H1 (cell line): ENCODE measurements around the gene TBPL2. TPM values are rescaled to one million over a fixed set of nuclear protein-coding genes. Genes with fewer than 3 reads are reported as not detected.
A peak's percentile ranks its signal among the peaks of the same experiment; 100 is the strongest.

ENCODE experiments used
- CTCF ChIA-PET: fragments of 300-600 bp; sonication (Branson Sonifier 250); formaldehyde crosslinking; loops from one replicate; lab custom pipeline; 2021; ENCODE audit not compliant: partially characterized antibody; lab: Charles Lee
- POLR2A ChIA-PET: fragments of 300-600 bp; sonication (Branson Sonifier 250); formaldehyde crosslinking; loops from one replicate; lab custom pipeline; 2021; ENCODE audit warnings: inconsistent platforms; ENCODE audit not compliant: partially characterized antibody; lab: Charles Lee
- DNase-seq, 2 experiments: peaks; one replicate each; pipeline versions ENCODE4 v3.0.0 to v3.0.0-alpha.2; 2010 to 2022; ENCODE audit warnings: low spot score in 2 of 2, low read depth in 1 of 2, mixed read lengths in 1 of 2
- FAIRE-seq: peaks from 2 replicates; lab custom pipeline; 2011; peaks lifted over from hg19 to GRCh38; lab: Jason Lieb, UNC
- H2AFZ ChIP-seq: 2 replicates; pipeline ENCODE4 v1.8.1; 2012; ENCODE audit warnings: low read length, inconsistent platforms
- H2AK5ac ChIP-seq: 2 replicates; pipeline ENCODE4 v1.6.1; 2013; ENCODE audit warnings: low read depth, low read length
- H2BK120ac ChIP-seq: replicated peaks from 2 replicates; pipeline ENCODE3; 2013; ENCODE audit warnings: low read depth, low read length, inconsistent platforms
- H2BK12ac ChIP-seq: 2 replicates; pipeline ENCODE4 v1.6.1; 2013; ENCODE audit warnings: low read depth, low read length
- H2BK15ac ChIP-seq: 2 replicates; pipeline ENCODE4 v1.6.1; 2013; ENCODE audit warnings: low read length
- H2BK20ac ChIP-seq: 2 replicates; pipeline ENCODE4 v1.6.1; 2013; ENCODE audit warnings: low read length
- H2BK5ac ChIP-seq: 2 replicates; pipeline ENCODE4 v1.6.1; 2013; ENCODE audit warnings: low read depth, low read length
- H3K14ac ChIP-seq: 2 replicates; pipeline ENCODE4 v1.6.1; 2013; ENCODE audit warnings: inconsistent platforms; ENCODE audit not compliant: insufficient read length
- H3K18ac ChIP-seq: 2 replicates; pipeline ENCODE4 v1.6.1; 2013; ENCODE audit warnings: low read length; ENCODE audit errors: extremely low read depth
- H3K23ac ChIP-seq: 2 replicates; pipeline ENCODE4 v1.6.1; 2013; ENCODE audit warnings: inconsistent platforms; ENCODE audit not compliant: insufficient read length
- H3K23me2 ChIP-seq: 2 replicates; pipeline ENCODE4 v1.6.1; 2013; ENCODE audit warnings: low read depth, low read length
- H3K27ac ChIP-seq: 2 replicates; pipeline ENCODE4 v1.6.1; 2011; ENCODE audit warnings: low read depth, low read length, inconsistent platforms
- H3K27me3 ChIP-seq, 4 experiments: replicated peaks in 1 of 4; 1 replicate in 1 of 4; 2 replicates in 3 of 4; pipeline versions ENCODE4 v1.6.1 to v1.8.1; 2011 to 2013; ENCODE audit warnings: low read length in 3 of 4, mild to moderate bottlenecking in 3 of 4, inconsistent platforms in 2 of 4, mixed read lengths in 2 of 4, moderate library complexity in 1 of 4; ENCODE audit not compliant: control insufficient read depth in 3 of 4, insufficient read depth in 3 of 4; ENCODE audit errors: extremely low read depth in 1 of 4
- H3K36me3 ChIP-seq, 4 experiments: 2 replicates each; pipeline versions ENCODE4 v1.6.1 to v1.8.1; 2011 to 2013; ENCODE audit warnings: mild to moderate bottlenecking in 4 of 4, low read length in 3 of 4, moderate library complexity in 2 of 4, control low read depth in 1 of 4, inconsistent platforms in 1 of 4; ENCODE audit not compliant: insufficient read depth in 4 of 4, control insufficient read depth in 2 of 4
- H3K4ac ChIP-seq: replicated peaks from 2 replicates; pipeline ENCODE3; 2013; ENCODE audit warnings: low read length, low read depth, mixed read lengths, inconsistent platforms; ENCODE audit not compliant: insufficient read length
- H3K4me1 ChIP-seq, 4 experiments: replicated peaks in 1 of 4; 1 replicate in 1 of 4; 2 replicates in 3 of 4; pipeline versions ENCODE4 v1.6.1 to v1.8.1; 2011 to 2013; ENCODE audit warnings: low read length in 3 of 4, inconsistent platforms in 2 of 4, mixed read lengths in 1 of 4; ENCODE audit not compliant: insufficient read depth in 4 of 4, control insufficient read depth in 3 of 4
- H3K4me2 ChIP-seq, 2 experiments: 2 replicates each; pipeline versions ENCODE4 v1.6.1 to v1.8.1; 2011 to 2013; ENCODE audit warnings: low read depth in 2 of 2, low read length in 2 of 2, control low read depth in 1 of 2, inconsistent platforms in 1 of 2, mild to moderate bottlenecking in 1 of 2; ENCODE audit not compliant: insufficient read depth in 1 of 2
- H3K4me3 ChIP-seq, 4 experiments: fragments of 200-600, 300-600 bp in 1 of 4; sonication (generic), shearing (Covaris generic), sonication (Bioruptor Twin) in 1 of 4; 2 replicates each; pipeline versions ENCODE4 v1.5.1 to v1.8.1; 2011 to 2016; ENCODE audit warnings: low read length in 4 of 4, low read depth in 3 of 4, control low read depth in 2 of 4, inconsistent platforms in 2 of 4, mild to moderate bottlenecking in 2 of 4, mixed read lengths in 1 of 4, moderate library complexity in 1 of 4; ENCODE audit not compliant: insufficient read depth in 2 of 4; ENCODE audit errors: extremely low read depth in 1 of 4
- H3K56ac ChIP-seq: replicated peaks from 2 replicates; pipeline ENCODE3; 2013; ENCODE audit warnings: low read depth, mild to moderate bottlenecking, mixed read lengths, low read length, inconsistent platforms; ENCODE audit not compliant: insufficient read length
- H3K79me1 ChIP-seq: 2 replicates; pipeline ENCODE4 v1.6.1; 2013; ENCODE audit warnings: low read depth, low read length, control low read depth
- H3K79me2 ChIP-seq, 2 experiments: 2 replicates each; pipeline versions ENCODE4 v1.6.1 to v1.8.1; 2012 to 2013; ENCODE audit warnings: low read length in 2 of 2, mild to moderate bottlenecking in 2 of 2, inconsistent platforms in 1 of 2; ENCODE audit not compliant: insufficient read depth in 2 of 2, control insufficient read depth in 1 of 2
- H3K9ac ChIP-seq, 4 experiments: replicated peaks in 1 of 4; 1 replicate in 1 of 4; 2 replicates in 3 of 4; pipeline versions ENCODE4 v1.6.1 to v1.8.1; 2011 to 2013; ENCODE audit warnings: low read depth in 3 of 4, low read length in 3 of 4, control low read depth in 2 of 4, mild to moderate bottlenecking in 2 of 4, moderate library complexity in 2 of 4, inconsistent platforms in 1 of 4; ENCODE audit errors: extremely low read depth in 1 of 4
- H3K9me3 ChIP-seq, 2 experiments: 2 replicates each; pipeline versions ENCODE4 v1.6.1 to v1.8.1; 2012 to 2013; ENCODE audit warnings: mild to moderate bottlenecking in 2 of 2, moderate library complexity in 2 of 2, control low read depth in 1 of 2, inconsistent platforms in 1 of 2, low read depth in 1 of 2, low read length in 1 of 2, mixed read lengths in 1 of 2; ENCODE audit not compliant: insufficient read depth in 2 of 2
- H4K20me1 ChIP-seq, 2 experiments: replicated peaks in 1 of 2; 2 replicates each; pipeline versions ENCODE3 to v1.8.1; 2011 to 2013; ENCODE audit warnings: inconsistent platforms in 2 of 2, low read length in 2 of 2, mild to moderate bottlenecking in 1 of 2; ENCODE audit not compliant: insufficient read depth in 2 of 2, control insufficient read depth in 1 of 2
- H4K5ac ChIP-seq: 2 replicates; pipeline ENCODE4 v1.6.1; 2013; ENCODE audit warnings: low read length, low read depth, mixed read lengths, inconsistent platforms; ENCODE audit not compliant: insufficient read length
- H4K8ac ChIP-seq: 2 replicates; pipeline ENCODE4 v1.8.0; 2013; ENCODE audit warnings: mild to moderate bottlenecking, moderate library complexity, low read length, inconsistent platforms; ENCODE audit not compliant: insufficient read depth; ENCODE audit errors: extremely low read depth
- H4K91ac ChIP-seq: replicated peaks from 2 replicates; pipeline ENCODE3; 2013; ENCODE audit warnings: low read length, mixed read lengths, inconsistent platforms; ENCODE audit not compliant: insufficient read length
- CEBPB ChIP-seq: IDR thresholded peaks from 2 replicates; pipeline ENCODE4 v1.6.1; 2012; ENCODE audit warnings: low read depth, low read length
- CTCF ChIP-seq, 3 experiments: IDR thresholded peaks; 1 replicate in 2 of 3; 2 replicates in 1 of 3; pipeline versions ENCODE4 v1.5.1 to v1.6.1; 2011; ENCODE audit warnings: low read length in 3 of 3, mild to moderate bottlenecking in 3 of 3, inconsistent platforms in 2 of 3, low read depth in 1 of 3, moderate library complexity in 1 of 3; ENCODE audit not compliant: insufficient read depth in 1 of 3; ENCODE audit errors: control extremely low read depth in 1 of 3
- RAD21 ChIP-seq, 2 experiments: IDR thresholded peaks in 1 of 2; conservative IDR thresholded peaks in 1 of 2; 2 replicates each; pipeline ENCODE4 v1.6.1; 2011; ENCODE audit warnings: low read depth in 2 of 2, low read length in 2 of 2, improper control_type of control experiment in 1 of 2, inconsistent platforms in 1 of 2, mild to moderate bottlenecking in 1 of 2, moderate library complexity in 1 of 2
- TAF7 ChIP-seq: optimal IDR thresholded peaks from 2 replicates; pipeline ENCODE3; 2011; ENCODE audit warnings: low read depth, mild to moderate bottlenecking, inconsistent platforms, low read length, moderate library complexity, borderline replicate concordance
- TEAD4 ChIP-seq: IDR thresholded peaks from 2 replicates; pipeline ENCODE4 v1.6.1; 2012; ENCODE audit warnings: low read depth, low read length, inconsistent platforms, mixed read lengths
- WGBS, 2 experiments: shearing (Covaris generic) in 1 of 2; methylation state at CpG; one replicate each; pipeline versions ENCODE4 v1.1.6 to v1.1.7; 2013 to 2015; ENCODE audit warnings: low lambda C conversion rate in 2 of 2, mixed read lengths in 2 of 2, inconsistent platforms in 1 of 2, low coverage in 1 of 2, missing lambda C conversion rate in 1 of 2; ENCODE audit not compliant: insufficient replicate concordance in 2 of 2, insufficient coverage in 1 of 2, insufficient read length in 1 of 2; ENCODE audit errors: extremely low coverage in 1 of 2, missing lambda C conversion rate in 1 of 2; 5-methylcytosine and 5-hydroxymethylcytosine counted together
- polyA plus RNA-seq, 7 experiments: library from polyadenylated mRNA; depleted of rRNA in 3 of 7; stranded (reverse) in 5 of 7; unstranded in 2 of 7; fragments of >200 nt in 5 of 7; fragments of 200-250 nt in 2 of 7; gene quantifications; 1 replicate in 5 of 7; 2 replicates in 1 of 7; 4 replicates in 1 of 7; pipeline versions ENCODE4 v1.2.1 to v1.2.3, GENCODE V29; 2011 to 2013; ENCODE audit warnings: missing spikeins in 2 of 7, mixed read lengths in 2 of 7
- total RNA-seq: library from RNA; stranded (reverse); fragmentation: NEBNext Ultra II Directional; extraction: Animal tissue kit (Norgen Biotek cat#: 25700); gene quantifications from 2 replicates; pipeline ENCODE4 v1.2.1, GENCODE V29; 2021

TBPL2 gene
- total and polyA plus RNA-seq, 2 of the 8 experiments (the other 6 are each of a cell fraction or from before 2014, with no cell fraction given): 0.03 TPM; not detected in 1

- Histone ChIP-seq H3K4ac (no peak overlapping the region), H4K91ac (no peak overlapping the region), H3K4me3 (no peak overlapping the region), H2BK20ac (no peak overlapping the region), H4K8ac (no peak overlapping the region), H2BK120ac (no peak overlapping the region), H3K79me1 (no peaks in the 10 kb centered on the region), H3K27ac (no peak overlapping the region), H3K27me3 (no peaks in the 10 kb centered on the region), H3K56ac (no peak overlapping the region), H3K9ac (no peak overlapping the region), H3K9me3 (no peaks in the 10 kb centered on the region), H3K18ac (no peak overlapping the region), H4K20me1 (no peaks in the 10 kb centered on the region), H3K14ac (no peak overlapping the region), H3K36me3 (no peaks in the 10 kb centered on the region), H3K4me1 (no peaks in the 10 kb centered on the region), H2AFZ (no peak overlapping the region), H4K5ac (no peak overlapping the region), H2BK12ac (no peak overlapping the region), H3K4me2 (no peak overlapping the region), H2AK5ac (no peak overlapping the region), H2BK15ac (no peak overlapping the region), H3K79me2 (no peaks in the 10 kb centered on the region), H3K23ac (no peak overlapping the region), H3K23me2 (no peaks in the 10 kb centered on the region), H2BK5ac (no peak overlapping the region)
- 38% methylated on average over 5 of the region's 5 CpGs; no CpG with 5 or more reads in 1 of the 2 experiments for WGBS, 2 experiments
- CTCF ChIA-PET: interaction anchor here (0.6 to 2.9 kb wide), 42 partner anchors 9 to 1044 kb away, joined by 3 to 20 read pairs (median 4); partner anchors contain the start of gene FBXO34
- TF ChIP-seq TAF7 (no peak), RAD21 (IDR thresholded peaks at IDR 0.05 in 1 of 2, conservative IDR thresholded peaks at IDR 0.05 in 1 of 2; ENCODE audit: low read depth in 2 of 2, low read length in 2 of 2) (peak; percentile 70 to 78), TEAD4 (peak; percentile 42; the same call in 1 of the 2 replicates), CEBPB (0 out of 2 replicates have a peak, but pooled peaks have one; percentile 24), CTCF (IDR thresholded peaks at IDR 0.05; ENCODE audit: control extremely low read depth in 1 of 3, insufficient read depth in 1 of 3, low read depth in 1 of 3, low read length in 3 of 3) (peak in 2 of 3 experiments; percentile 64 to 72; a peak in 3 of 4 replicates)
- POLR2A ChIA-PET: no interaction called here
- FAIRE-seq: peak; percentile 50
- DNase-seq: peak in 1 of 2 experiments; percentile 75
These were observed 5.8 kb upstream of the TBPL2 start for GRCh38 chr14:55446127-55446736.
